Testis (tissue), 3 donors: Measurements from ENCODE around the gene DPYSL3. TPM values are rescaled to one million over a fixed set of nuclear protein-coding genes. Genes with fewer than 3 reads are reported as not detected.

Experiments used
- DNase-seq: peaks from one replicate; pipeline ENCODE4 v3.0.0-alpha.2; 2019
- H3K27ac ChIP-seq, 2 donors: fragments of 200-600 bp; sonication (generic); one replicate each; pipeline ENCODE4 v1.5.1; 2019
- H3K27me3 ChIP-seq: fragments of 200-600 bp; sonication (generic); one replicate; pipeline ENCODE4 v1.5.1; 2019
- H3K36me3 ChIP-seq: fragments of 200-600 bp; sonication (generic); one replicate; pipeline ENCODE4 v1.5.1; 2017; ENCODE audit warnings: low read depth; ENCODE audit errors: missing control alignments
- H3K4me1 ChIP-seq: fragments of 200-600 bp; sonication (generic); one replicate; pipeline ENCODE4 v1.5.1; 2019
- H3K4me3 ChIP-seq, 2 donors: fragments of 200-600 bp; sonication (generic); one replicate each; pipeline ENCODE4 v1.5.1; 2017 to 2019
- H3K9me3 ChIP-seq: fragments of 200-600 bp; sonication (generic); one replicate; pipeline ENCODE4 v1.5.1; 2017
- CTCF ChIP-seq, 3 experiments: fragments of 450-650 bp in 2 of 3; fragments of 200-600 bp in 1 of 3; sonication (generic) in 1 of 3; IDR thresholded peaks; one replicate each; pipeline ENCODE4 v1.5.1; 2016 to 2019; ENCODE audit warnings: antibody characterized with exemption in 3 of 3, mild to moderate bottlenecking in 2 of 3, moderate library complexity in 1 of 3
- POLR2A ChIP-seq: fragments of 450-650 bp; IDR thresholded peaks from one replicate; pipeline ENCODE4 v1.6.1; 2017; ENCODE audit warnings: antibody characterized with exemption, mild to moderate bottlenecking, moderate library complexity
- WGBS, 2 donors: methylation state at CpG; one replicate each; pipeline ENCODE4 v1.1.5; 2018; 5-methylcytosine and 5-hydroxymethylcytosine counted together
- intact Hi-C: fragments of 100-400 bp; cut with DNase I; formaldehyde crosslinking; loops from one replicate; pipeline ENCODE4 v1.15.1; 2023; ENCODE audit warnings: low total_unique reads
- polyA plus RNA-seq: library from polyadenylated mRNA; stranded (reverse); fragments of 350-450 nt; fragmentation: Illumina TruSeq; extraction: RNeasy Lipid Tissue Mini Kit (QIAGEN cat#74804); gene quantifications from one replicate; pipeline ENCODE4 v1.2.3, GENCODE V29; 2014; ENCODE audit warnings: low read depth, low replicate concordance; ENCODE audit not compliant: insufficient read depth
- total RNA-seq, 2 donors: library from RNA; depleted of rRNA; stranded (reverse); fragments of >200 nt; gene quantifications; one replicate each; pipeline ENCODE4 v1.2.3, GENCODE V29; 2016

Gene DPYSL3
- total and polyA plus RNA-seq, 3 donors from 2014 or later = 42.5 to 71.6 (median 68.9) TPM

GRCh38 chr5:147460380-147460779 is 49.5 kb downstream of the DPYSL3 start:
- Histone ChIP-seq H3K36me3 (no peaks in the 10 kb centered on the region), H3K4me3 (no peak overlapping the region), H3K27me3 (no peaks in the 10 kb centered on the region), H3K27ac (no peak overlapping the region), H3K4me1 (no peaks in the 10 kb centered on the region), H3K9me3 (no peaks in the 10 kb centered on the region)
- TF ChIP-seq CTCF (IDR thresholded peaks at IDR 0.05) (no peak), POLR2A (no peak)
- intact Hi-C loops = no loop called here
- WGBS, 2 donors = 93 to 98% methylated on average over 2 of the region's 2 CpGs
- no peak for DNase-seq

- Histone ChIP-seq H3K9me3 (no peaks in the 10 kb centered on the region), H3K4me3 (no peak overlapping the region), H3K27me3 (no peaks in the 10 kb centered on the region), H3K4me1 (peaks cover 8% of the 10 kb centered on the region), H3K27ac (no peak overlapping the region), H3K36me3 (no peaks in the 10 kb centered on the region)
- DNase-seq = no peak
- TF ChIP-seq POLR2A (no peak), CTCF (IDR thresholded peaks at IDR 0.05) (no peak)
- WGBS, 2 donors = 94 to 98% methylated on average over 3 of the region's 3 CpGs
- intact Hi-C loops = loop anchor here (10.0 kb wide), 1 partner anchor 96 kb away; no protein-coding TSS in a partner anchor
Measured at GRCh38 chr5:147458581-147458980, 51.3 kb downstream of the DPYSL3 start.

GRCh38 chr5:147455822-147456450 is 53.9 kb downstream of the DPYSL3 start:
- Histone ChIP-seq H3K27me3 (no peaks in the 10 kb centered on the region), H3K4me1 (peaks cover 8% of the 10 kb centered on the region), H3K9me3 (no peaks in the 10 kb centered on the region), H3K27ac (peak overlapping the region in 1 of 2 donors; percentile 91), H3K4me3 (no peak overlapping the region), H3K36me3 (no peaks in the 10 kb centered on the region)
- intact Hi-C loops = loop anchor here (10.0 kb wide), 1 partner anchor 99 kb away; no protein-coding TSS in a partner anchor
- TF ChIP-seq CTCF (IDR thresholded peaks at IDR 0.05) (no peak), POLR2A (no peak)
- no peak for DNase-seq
- 47 to 52% methylated on average over 1 of the region's 1 CpG for WGBS, 2 donors

- peak overlapping the region; percentile 67 to 87 for H3K4me3 ChIP-seq
- H3K27ac ChIP-seq = peak overlapping the region in 1 of 2 donors; percentile 91
- H3K4me1 ChIP-seq = peaks cover 8% of the 10 kb centered on the region
- TF ChIP-seq POLR2A (no peak), CTCF (IDR thresholded peaks at IDR 0.05) (no peak)
- no peaks in the 10 kb centered on the region for H3K9me3 ChIP-seq
- intact Hi-C loops = loop anchor here (10.0 kb wide), 1 partner anchor 100 kb away; no protein-coding TSS in a partner anchor
- WGBS, 2 donors = 31 to 32% methylated on average over 10 of the region's 10 CpGs
- no peaks in the 10 kb centered on the region for H3K27me3 ChIP-seq
- no peaks in the 10 kb centered on the region for H3K36me3 ChIP-seq
- peak; percentile 42 for DNase-seq
Measured at GRCh38 chr5:147454996-147455677, 54.7 kb downstream of the DPYSL3 start.
